PC-9 (cell line): ENCODE data around the gene SAP25. TPM values are rescaled to one million over a fixed set of nuclear protein-coding genes. Genes with fewer than 3 reads are reported as not detected.

ENCODE experiments used
- BruUV-seq: library from RNA; stranded (reverse); fragments of 400-500 nt; replicated peaks from 2 replicates; lab custom pipeline; 2021; lab: Mats Ljungman, UMichigan
- CTCF ChIA-PET: fragments of 300-600 bp; sonication (Branson Sonifier 250); formaldehyde crosslinking; loops from one replicate; lab custom pipeline; 2022; ENCODE audit warnings: antibody characterized with exemption; lab: Charles Lee
- POLR2A ChIA-PET: fragments of 300-600 bp; sonication (Branson Sonifier 250); formaldehyde crosslinking; loops from one replicate; lab custom pipeline; 2022; ENCODE audit warnings: antibody characterized with exemption; ENCODE audit not compliant: unreplicated experiment; lab: Charles Lee
- DNase-seq, 2 experiments: peaks; one replicate each; pipeline versions ENCODE4 v3.0.0 to v3.0.0-alpha.2; 2015 to 2022; ENCODE audit warnings: mixed read lengths in 1 of 2
- H2AFZ ChIP-seq: fragments of 200-600 bp; sonication (generic); 2 replicates; pipeline ENCODE4 v1.8.1; 2017; ENCODE audit warnings: antibody characterized with exemption
- H3F3A ChIP-seq: fragments of 200-600 bp; sonication (generic); 2 replicates; pipeline ENCODE4 v1.8.1; 2017; ENCODE audit warnings: antibody characterized with exemption, mild to moderate bottlenecking, low read depth; ENCODE audit not compliant: insufficient read depth
- H3K27ac ChIP-seq: fragments of 200-600 bp; sonication (generic); 2 replicates; pipeline ENCODE4 v1.6.1; 2016; ENCODE audit warnings: mixed run types
- H3K27me3 ChIP-seq: fragments of 200-600 bp; sonication (generic); 2 replicates; pipeline ENCODE4 v1.6.1; 2016; ENCODE audit warnings: low read depth, mixed run types; ENCODE audit not compliant: insufficient read depth
- H3K36me3 ChIP-seq: fragments of 200-600 bp; sonication (generic); 2 replicates; pipeline ENCODE4 v1.6.1; 2016; ENCODE audit warnings: low read depth, mixed run types
- H3K4me1 ChIP-seq: fragments of 200-600 bp; sonication (generic); replicated peaks from 2 replicates; pipeline ENCODE4 v1.6.1; 2016; ENCODE audit warnings: mixed run types; ENCODE audit not compliant: insufficient read depth
- H3K4me2 ChIP-seq: fragments of 200-600 bp; sonication (generic); 2 replicates; pipeline ENCODE4 v1.6.1; 2017; ENCODE audit warnings: mixed run types
- H3K4me3 ChIP-seq: fragments of 200-600 bp; sonication (generic); 2 replicates; pipeline ENCODE4 v1.6.1; 2016; ENCODE audit warnings: mixed run types
- H3K79me2 ChIP-seq: fragments of 200-600 bp; sonication (generic); 2 replicates; pipeline ENCODE4 v1.6.1; 2017; ENCODE audit warnings: low read depth, mixed run types
- H3K9me2 ChIP-seq: fragments of 200-600 bp; sonication (generic); 2 replicates; pipeline ENCODE4 v1.8.1; 2017; ENCODE audit warnings: mild to moderate bottlenecking; ENCODE audit not compliant: insufficient read depth
- H3K9me3 ChIP-seq: fragments of 200-600 bp; sonication (generic); 2 replicates; pipeline ENCODE4 v1.8.1; 2016; ENCODE audit warnings: low read depth; ENCODE audit not compliant: insufficient read depth
- H4K20me1 ChIP-seq: fragments of 200-600 bp; sonication (generic); 2 replicates; pipeline ENCODE4 v1.8.1; 2017; ENCODE audit not compliant: insufficient read depth
- CTCF ChIP-seq: fragments of 200-600 bp; sonication (generic); conservative IDR thresholded peaks from 2 replicates; pipeline ENCODE4 v1.6.1; 2017; ENCODE audit warnings: mixed run types, antibody characterized with exemption, mild to moderate bottlenecking, moderate library complexity
- EZH2 ChIP-seq: fragments of 200-600 bp; sonication (generic); IDR thresholded peaks from 2 replicates; pipeline ENCODE4 v1.8.0; 2017; ENCODE audit warnings: antibody characterized with exemption, low read depth
- intact Hi-C: fragments of 100-400 bp; cut with micrococcal nuclease; formaldehyde crosslinking; loops from one replicate; pipeline ENCODE4 v1.10.0; 2022; ENCODE audit not compliant: unreplicated experiment
- total RNA-seq: library from RNA; stranded (reverse); gene quantifications from 2 replicates; pipeline ENCODE4 v1.2.3, GENCODE V29; 2021

SAP25 gene
- total RNA-seq, 1 experiment from 2014 or later, result 11.0 TPM

- Histone ChIP-seq H3K36me3 (no peaks in the 10 kb centered on the region), H3K9me2 (no peaks in the 10 kb centered on the region), H3K4me2 (no peak overlapping the region), H3F3A (peaks cover 15% of the 10 kb centered on the region; the same call in 1 of the 2 replicates), H3K9me3 (no peaks in the 10 kb centered on the region), H2AFZ (no peak overlapping the region), H3K27me3 (no peaks in the 10 kb centered on the region), H3K27ac (no peak overlapping the region), H4K20me1 (no peaks in the 10 kb centered on the region), H3K79me2 (no peaks in the 10 kb centered on the region), H3K4me1 (peaks cover 24% of the 10 kb centered on the region), H3K4me3 (no peak overlapping the region)
- POLR2A ChIA-PET, result interaction anchor here (0.6 kb wide), 1 partner anchor 94 kb away, joined by 6 read pairs; no protein-coding TSS in a partner anchor
- no TSS peak for BruUV-seq
- DNase-seq, result no peak
- intact Hi-C loops, result no loop called here
- no peak; the same call in 1 of the 2 replicates for TF ChIP-seq CTCF
- TF ChIP-seq EZH2, result no peak
- CTCF ChIA-PET, result no interaction called here
Observed at GRCh38 chr7:100599911-100600729, 26.4 kb upstream of the SAP25 start.

GRCh38 chr7:100598425-100598824, 24.7 kb upstream of the SAP25 start:
- no peaks in the 10 kb centered on the region for H4K20me1 ChIP-seq
- POLR2A ChIA-PET, result interaction anchor here (0.7 to 0.8 kb wide), 2 partner anchors 11 to 170 kb away, joined by 3 to 4 read pairs; partner anchors contain the start of gene ZCWPW1
- H3K4me1 ChIP-seq, result peaks cover 18% of the 10 kb centered on the region
- no peak overlapping the region for H2AFZ ChIP-seq
- H3K9me2 ChIP-seq, result no peaks in the 10 kb centered on the region
- intact Hi-C loops, result no loop called here
- no peak overlapping the region for H3K27ac ChIP-seq
- H3K9me3 ChIP-seq, result no peaks in the 10 kb centered on the region
- no peak overlapping the region for H3K4me3 ChIP-seq
- CTCF ChIA-PET, result no interaction called here
- H3K36me3 ChIP-seq, result no peaks in the 10 kb centered on the region
- no peak overlapping the region for H3K4me2 ChIP-seq
- no TSS peak for BruUV-seq
- H3K79me2 ChIP-seq, result no peaks in the 10 kb centered on the region
- H3K27me3 ChIP-seq, result no peaks in the 10 kb centered on the region
- peaks cover 10% of the 10 kb centered on the region; the same call in 1 of the 2 replicates for H3F3A ChIP-seq
- no peak for TF ChIP-seq CTCF
- no peak for TF ChIP-seq EZH2
- DNase-seq, result no peak

- no peak for DNase-seq
- H3K4me2 ChIP-seq, result no peak overlapping the region
- H3K79me2 ChIP-seq, result no peaks in the 10 kb centered on the region
- H3K27me3 ChIP-seq, result no peaks in the 10 kb centered on the region
- no peak overlapping the region for H3K27ac ChIP-seq
- H3K9me2 ChIP-seq, result no peaks in the 10 kb centered on the region
- H3K9me3 ChIP-seq, result no peaks in the 10 kb centered on the region
- H2AFZ ChIP-seq, result no peak overlapping the region
- H3K4me3 ChIP-seq, result no peak overlapping the region
- no peak for TF ChIP-seq EZH2
- H3F3A ChIP-seq, result peaks cover 5% of the 10 kb centered on the region; the same call in 1 of the 2 replicates
- intact Hi-C loops, result no loop called here
- CTCF ChIA-PET, result no interaction called here
- POLR2A ChIA-PET, result no interaction called here
- no peaks in the 10 kb centered on the region for H3K4me1 ChIP-seq
- no peaks in the 10 kb centered on the region for H3K36me3 ChIP-seq
- no TSS peak for BruUV-seq
- no peaks in the 10 kb centered on the region for H4K20me1 ChIP-seq
Observed at GRCh38 chr7:100595188-100595587, 21.5 kb upstream of the SAP25 start.
